Amniotic stem cell (primary cell): Measurements from ENCODE around the gene TOMM20.
"Not testable (repeated sequence)": the region's sequence is repeated elsewhere in the genome, so short reads cannot be mapped to it uniquely, and the experiment has no call there.

Source experiments
- DNase-seq: peaks from one replicate; lab custom pipeline; 2025; lab: John Stamatoyannopoulos, UW

The TOMM20 gene

DNA sequence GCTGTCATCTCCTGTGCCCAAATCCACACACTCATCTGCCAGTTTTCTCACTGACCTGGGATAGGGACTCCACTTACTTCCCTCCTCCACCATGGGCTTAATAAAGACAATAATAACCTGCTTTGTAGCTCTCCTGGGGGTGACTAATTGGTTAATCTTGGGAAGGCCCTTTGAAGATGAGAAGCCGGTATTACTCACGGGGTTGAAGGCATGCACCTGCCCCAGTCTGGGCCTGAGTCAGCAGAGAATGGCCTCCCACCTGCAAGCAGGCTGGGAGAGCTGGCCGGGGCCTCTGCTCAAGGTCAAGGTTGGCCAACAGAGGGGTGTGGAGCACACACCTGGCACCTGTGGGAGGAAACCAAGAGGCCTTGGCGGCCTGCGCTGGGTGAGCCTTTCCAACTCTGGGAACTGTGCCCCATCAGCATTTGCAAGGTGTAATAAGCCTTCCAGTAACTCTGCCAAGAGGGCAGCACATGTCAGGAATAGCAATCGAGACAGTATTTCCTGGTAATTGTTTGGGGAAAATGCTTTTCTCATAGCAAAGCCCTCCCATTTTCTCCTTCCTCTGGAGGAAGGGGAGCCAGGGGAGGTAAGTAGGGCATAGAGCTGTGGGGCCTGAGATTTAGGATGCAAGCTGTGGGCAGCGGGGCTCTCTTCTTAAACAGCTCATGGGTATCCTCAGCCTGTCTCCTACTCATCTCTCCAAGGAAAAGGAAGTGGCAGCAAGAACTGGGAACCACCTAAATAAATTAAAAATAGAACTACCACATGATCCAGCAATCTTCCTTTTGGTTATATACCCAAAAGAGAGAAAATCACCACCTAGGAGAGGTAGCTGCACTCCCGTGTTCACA lies 49.0 kb downstream of the TOMM20 start:
- DNase-seq = no peak

DNA sequence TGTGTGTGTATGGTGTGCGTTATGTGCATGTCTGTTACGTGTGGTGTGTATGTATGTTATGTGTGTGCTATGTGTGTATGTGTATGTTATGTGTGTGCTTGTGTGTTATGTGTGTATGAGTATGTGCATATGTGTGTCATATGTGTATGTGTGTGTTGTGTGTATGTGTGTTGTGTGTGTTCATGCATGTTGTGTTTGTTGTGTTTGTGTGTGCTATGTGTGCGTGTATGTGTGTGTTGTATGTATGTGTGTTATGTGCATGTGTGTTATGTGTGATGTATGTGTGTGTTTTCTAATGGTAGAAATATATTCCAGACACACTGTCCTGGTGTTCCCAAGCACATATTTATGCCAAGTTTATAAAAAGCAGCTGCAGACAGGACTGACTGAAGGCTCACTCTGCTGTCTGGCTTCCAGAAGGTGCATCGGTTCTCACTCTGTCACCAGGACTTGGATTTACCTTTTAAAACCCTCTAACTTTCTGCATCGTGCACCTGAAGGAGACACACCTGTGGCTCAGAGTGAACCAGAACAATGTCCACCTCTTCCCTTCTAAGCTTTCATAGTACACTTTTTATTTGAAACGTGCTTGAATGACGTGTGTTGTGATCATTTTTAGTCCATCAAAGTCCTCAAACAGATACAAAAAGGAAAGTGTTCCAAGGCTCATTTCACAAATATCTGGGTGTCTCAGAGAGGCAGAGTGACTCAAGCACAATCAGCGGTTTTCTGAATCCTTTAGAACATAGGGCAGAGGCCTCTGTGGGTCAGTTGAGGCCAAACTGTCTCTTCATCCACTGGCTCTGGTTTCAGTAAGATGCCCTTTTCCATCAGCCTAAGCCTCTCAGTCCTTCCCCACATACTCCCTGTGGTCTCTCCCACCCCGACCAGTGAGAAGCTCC lies 49.9 kb downstream of the TOMM20 start:
- DNase-seq = no peak

DNA sequence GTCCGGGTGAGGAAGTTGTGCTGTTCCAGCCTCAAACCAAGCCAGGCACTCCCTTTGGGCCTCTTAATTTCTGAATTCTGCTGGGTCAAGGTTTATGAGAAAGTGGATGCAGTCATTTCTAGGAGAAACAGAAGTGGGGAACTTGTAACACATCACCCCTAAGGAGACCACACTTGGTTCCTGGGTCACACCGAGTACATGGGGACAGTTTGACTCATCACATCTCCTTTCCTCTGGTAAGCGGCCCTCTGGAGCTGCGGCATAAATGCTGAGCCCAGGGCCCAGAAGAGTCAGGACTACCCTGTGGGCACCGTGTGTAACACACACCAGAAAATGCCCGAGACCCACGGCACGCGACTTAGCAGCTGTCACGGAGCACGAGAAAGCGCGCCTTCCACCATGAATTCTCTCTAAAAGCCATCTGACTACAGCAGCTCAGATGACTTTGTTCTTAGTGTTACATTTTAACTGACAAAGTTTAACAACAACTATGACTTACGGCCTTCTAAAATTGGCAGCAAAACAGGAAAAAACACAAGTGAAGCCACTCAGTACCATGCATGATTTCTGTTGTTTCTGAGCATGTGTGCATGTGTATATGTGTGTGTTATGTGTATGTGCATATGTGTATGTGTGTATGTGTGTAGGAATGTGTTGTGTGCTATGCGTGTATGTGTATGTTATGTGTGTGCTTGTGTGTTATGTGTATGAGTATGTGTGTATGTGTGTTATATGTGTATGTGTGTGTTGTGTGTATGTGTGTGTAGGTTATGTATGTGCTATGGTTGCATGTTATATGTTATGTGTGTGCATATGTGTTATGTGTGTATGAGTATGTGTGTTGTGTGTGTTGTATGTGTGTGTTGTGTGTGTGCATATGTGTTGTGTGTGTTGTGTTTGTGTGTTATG lies 50.8 kb downstream of the TOMM20 start:
- DNase-seq = no peak

DNA sequence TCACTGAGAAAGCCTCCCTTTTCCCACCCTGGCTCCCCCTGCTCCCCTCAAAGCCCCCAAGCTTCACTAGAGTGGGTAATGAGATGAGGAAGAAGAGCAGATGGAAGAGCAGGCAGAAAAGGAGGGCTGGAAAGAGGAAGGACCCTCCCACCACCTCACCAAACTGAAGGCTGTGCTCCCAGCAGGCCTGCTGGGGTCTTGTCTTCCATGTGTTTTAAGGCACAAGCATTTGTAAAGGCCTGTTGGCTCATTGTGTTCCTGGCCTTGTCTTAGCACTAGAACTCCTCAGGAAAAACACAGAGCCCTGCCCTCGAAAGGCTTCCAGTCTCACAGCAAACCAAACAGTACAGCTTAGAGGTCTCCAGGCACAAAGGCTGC lies 51.5 kb downstream of the TOMM20 start:
- DNase-seq = no peak

DNA sequence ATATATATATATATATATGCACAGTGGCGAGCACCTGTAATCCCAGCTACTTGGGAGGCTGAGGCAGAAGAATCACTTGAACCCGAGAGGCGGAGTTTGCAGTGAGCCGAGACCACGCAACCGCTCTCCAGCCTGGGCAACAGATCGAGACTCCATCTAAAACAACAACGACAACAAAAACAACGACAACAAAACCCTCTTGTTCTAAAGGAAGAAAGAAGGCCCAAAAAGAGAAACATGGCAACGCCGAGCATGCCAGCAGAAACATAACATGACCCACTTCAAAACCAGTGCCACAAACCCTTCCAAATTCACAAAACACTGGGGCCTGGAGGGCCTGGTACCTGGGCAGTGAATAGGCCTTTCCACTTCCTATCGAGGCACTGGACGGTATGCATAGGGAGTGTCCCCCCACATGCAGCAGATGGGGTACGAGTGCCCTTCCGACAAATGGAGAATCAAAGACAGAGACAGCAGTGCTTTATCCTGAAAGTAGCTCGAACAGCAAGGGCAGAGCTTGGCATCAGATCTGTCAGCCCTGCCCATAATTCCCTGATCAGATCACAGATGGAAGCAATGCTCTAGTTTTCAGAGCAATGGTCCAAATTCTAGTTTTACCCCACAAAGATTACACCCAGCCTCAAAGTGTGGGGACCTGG lies 52.0 kb downstream of the TOMM20 start:
- no peak for DNase-seq

DNA sequence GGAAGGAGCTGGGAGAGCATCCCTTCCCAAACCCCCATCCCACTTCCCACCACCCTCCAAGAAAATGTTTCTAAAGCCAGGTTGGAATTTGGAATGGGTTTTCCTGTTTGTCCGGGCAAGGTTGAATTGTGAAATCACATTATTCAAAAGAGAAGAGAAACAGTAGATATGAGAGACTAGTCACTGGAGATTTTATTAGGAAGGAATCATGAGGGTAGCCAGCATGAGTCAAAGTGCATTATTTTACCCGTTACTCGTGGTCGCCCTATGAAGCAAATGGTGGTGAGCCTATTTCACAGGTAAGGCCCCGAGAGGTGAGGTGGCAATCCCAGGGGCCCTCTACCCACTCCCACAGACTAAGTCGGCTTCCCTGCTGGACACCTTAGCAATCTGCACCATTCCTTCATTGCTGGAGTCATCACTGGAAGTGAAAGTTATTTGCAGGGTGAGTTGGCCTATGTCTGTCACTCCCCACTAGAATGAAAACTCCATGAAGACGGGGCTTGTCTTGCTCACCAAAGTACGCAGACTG lies 52.8 kb downstream of the TOMM20 start:
- no peak for DNase-seq

DNA sequence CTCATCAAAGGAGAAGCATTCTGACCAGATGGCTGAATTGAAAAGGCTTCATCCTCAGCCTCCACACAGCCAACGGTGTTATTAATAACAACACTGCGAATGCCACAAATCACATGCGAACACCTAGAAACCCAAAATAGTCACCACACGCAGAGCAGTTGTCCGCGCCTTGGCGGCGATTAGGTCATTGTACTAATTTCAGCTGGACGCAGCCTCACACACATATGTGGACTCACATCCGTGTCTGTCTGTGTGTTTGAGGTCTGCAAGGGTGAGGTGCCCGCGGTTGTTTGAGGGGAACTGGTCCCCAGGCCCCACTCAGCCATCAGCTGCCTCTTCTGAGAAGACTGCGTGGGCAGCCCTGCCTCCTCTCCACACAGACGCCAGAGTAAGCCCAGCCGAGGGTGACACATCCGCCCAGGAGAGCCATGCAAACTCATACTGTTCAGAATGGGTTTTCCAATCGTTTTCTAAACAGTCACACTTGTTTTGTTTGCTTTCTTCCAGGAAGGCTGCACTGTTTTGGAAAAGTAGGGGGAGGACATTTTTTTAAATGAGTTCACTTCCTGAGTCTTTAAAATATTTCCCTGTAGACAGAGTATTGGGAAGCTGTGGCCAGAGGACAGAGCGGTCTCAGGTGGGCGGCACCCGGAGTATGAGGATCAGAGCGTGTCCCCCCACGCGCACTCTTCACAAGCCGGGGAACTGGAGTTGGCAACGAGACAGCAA lies 53.4 kb downstream of the TOMM20 start:
- DNase-seq = peak; percentile 84

DNA sequence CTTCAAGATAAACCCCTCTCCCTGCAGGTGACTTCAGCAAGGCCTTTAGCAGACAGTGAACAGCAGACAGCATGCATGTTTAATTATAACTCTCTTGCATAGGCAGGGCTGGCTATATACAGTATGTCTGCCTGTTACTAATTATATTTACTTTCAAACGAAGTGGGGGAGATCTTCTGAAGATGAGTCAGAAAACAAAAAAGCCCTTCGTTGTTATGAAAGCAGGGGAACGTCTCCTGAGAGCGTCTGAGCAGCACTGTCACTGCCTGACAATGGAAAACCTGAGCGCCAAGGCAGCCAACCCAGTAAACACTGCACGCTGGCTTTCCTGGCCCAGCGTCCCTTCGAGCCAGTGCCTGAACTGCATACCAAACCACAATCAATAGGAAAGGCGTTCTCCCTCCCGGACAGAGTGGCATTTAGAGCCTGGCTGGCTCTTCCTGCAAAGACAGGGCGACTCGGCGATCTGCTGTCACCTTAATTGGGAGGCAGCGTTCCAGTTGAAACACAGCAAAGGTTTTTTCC lies 54.1 kb downstream of the TOMM20 start:
- DNase-seq = peak; percentile 43

DNA sequence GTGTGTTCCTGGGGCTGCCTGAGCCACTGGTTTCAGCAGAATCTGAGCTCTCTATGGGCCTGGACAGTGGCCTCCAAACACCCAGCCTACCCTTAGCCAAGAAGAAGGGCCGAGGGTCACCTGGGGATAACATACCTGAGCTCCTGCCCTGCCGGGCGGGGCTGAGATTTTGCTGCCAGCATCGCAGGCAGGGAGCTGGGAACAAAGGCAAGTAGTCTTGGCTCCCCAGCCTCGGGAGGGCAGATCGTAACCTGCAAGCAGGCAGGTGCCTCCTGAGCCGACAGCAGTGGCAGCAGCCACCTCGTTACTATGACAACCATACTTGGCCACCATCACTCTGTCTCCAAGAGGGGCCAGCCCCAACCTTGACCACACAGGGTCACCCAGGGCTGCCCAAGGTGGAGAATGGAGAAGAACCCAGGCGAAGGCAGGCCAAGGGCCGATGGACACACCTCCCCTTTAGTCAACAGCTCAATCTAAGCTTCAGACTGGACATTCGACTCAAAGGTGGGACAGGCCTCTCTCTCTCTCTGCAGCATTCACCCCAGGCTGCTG lies 54.6 kb downstream of the TOMM20 start:
- DNase-seq = no peak

DNA sequence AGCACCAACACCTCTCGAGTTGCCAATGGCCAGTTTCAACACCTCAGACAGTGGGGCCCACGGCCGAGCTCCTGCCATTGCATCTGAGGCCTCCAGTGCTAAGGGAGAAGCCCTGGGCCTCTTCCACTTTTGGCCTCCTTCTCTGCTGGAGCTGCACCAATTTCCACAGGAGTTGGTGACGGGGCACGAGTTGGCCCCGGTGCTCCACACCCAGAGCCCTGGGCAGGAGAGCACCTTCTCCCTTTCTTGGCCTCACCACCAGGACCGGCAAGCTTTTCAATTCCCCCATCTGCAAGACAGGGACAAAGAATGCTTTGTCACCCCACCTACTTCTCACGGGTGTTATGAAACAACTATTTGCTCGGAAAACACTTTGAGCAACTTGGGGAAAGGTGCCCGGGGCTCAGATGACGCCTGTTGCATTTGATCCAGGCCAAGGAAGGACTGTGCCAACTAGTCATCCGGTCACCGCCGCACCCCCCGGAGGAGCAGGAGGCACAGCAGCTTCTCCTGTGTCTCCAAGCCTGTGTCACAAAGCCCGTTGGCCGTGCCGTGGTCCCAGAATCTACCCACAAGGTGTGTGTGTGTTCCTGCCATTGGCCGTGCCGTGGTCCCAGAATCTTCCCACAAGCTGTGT lies 55.2 kb downstream of the TOMM20 start:
- DNase-seq = no peak

DNA sequence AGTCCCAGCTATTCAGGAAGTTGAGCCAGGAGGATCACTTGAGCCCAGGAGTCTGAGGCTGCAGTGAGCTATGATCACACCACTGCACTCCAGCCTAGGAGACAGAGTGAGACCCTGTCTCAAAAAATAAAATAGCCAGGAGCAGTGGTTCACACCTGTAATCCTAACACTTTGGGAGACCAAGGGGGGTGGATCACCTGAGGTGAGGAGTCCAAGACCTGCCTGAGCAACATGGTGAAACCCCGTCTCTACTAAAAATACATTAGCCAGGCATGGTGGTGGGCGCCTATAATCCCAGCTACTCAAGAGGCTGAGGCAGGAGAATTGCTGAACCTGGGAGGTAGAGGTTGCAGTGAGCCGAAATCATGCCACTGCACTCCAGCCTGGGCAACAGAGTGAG lies 56.1 kb downstream of the TOMM20 start:
- not testable (repeated sequence) for DNase-seq

DNA sequence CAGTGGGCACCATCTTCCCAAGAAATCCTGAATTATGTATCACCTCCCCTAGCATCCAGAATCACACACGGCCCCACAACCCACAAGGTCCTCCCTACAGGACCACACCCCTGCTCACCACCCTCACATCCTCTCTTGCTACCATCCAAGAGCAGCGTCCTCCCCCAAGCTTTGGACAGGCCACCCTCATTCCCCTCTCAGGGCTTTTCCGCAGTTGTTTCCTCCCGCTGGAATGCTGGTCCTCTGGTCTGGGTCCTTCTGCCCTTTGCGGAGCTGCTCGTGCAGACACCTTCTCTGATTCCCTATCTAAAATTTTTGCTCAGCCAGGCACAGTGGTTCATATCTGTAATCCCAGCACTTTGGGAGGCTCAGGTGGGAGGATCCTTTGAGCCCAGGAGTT lies 56.5 kb downstream of the TOMM20 start:
- DNase-seq = no peak

DNA sequence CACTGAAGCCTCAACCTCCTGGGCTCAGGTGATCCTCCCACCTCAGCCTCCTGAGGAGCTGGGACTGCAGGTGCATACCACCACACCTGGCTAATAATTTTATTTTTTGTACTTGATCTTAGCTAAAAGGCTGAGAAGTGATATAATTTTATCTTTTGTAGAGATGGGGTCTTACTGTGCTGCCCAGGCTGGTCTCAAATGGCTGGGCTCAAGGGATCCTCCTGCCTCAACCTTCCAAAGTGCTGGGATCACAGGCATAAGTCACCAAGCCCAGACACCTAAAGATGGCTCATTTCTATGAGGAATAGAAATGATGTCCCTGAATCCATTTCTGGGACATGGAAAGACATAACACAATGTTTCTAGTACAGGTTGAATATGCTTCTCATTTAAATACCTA lies 57.8 kb downstream of the TOMM20 start:
- no peak for DNase-seq

DNA sequence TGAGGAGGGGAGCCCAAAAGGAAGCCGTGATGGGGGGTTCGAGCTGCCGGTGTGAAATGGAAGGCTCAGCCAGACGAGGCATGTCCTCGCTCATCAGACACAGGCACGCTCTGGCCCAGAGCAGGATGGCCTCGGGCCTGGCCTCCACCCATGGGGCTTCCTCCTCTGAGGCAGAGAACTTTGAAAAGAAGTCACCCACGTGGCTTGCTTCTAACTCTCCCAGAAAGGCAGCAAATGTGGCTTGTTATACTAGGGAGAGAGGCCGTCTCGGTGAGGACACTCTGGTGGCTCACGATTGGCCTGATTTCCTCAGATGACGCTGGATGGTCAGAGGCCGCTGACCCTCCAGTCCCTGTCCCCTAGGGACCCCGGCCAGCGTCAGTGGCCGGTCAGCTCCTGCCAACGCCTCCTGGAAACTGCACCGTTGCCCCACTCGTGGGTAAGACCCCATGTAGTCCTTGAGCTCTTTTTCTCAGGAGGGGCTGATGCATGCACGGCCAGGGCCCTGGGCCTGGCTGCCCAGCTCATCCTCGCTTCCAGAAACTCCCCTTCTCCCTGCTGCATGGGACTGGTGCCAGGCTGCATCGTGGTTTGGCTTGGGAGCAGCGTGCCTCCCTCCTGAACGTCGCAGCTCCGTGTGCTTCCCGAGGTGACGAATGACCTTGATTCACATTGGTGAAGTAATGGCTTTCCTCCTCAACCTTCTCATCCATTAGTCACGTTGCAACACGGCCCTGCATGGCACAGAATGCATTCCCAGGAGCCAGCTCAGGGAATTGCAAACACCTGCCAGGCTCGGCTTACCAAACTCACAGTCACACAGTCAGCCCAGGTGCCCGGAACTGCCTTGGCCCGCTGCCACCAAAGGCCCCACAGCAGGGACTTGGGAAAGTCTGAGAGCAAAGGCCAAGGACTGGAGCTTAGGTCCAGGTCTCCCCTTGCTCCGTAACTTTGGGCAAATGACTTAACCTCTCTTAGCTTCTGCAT lies 58.8 kb downstream of the TOMM20 start:
- DNase-seq = no peak

DNA sequence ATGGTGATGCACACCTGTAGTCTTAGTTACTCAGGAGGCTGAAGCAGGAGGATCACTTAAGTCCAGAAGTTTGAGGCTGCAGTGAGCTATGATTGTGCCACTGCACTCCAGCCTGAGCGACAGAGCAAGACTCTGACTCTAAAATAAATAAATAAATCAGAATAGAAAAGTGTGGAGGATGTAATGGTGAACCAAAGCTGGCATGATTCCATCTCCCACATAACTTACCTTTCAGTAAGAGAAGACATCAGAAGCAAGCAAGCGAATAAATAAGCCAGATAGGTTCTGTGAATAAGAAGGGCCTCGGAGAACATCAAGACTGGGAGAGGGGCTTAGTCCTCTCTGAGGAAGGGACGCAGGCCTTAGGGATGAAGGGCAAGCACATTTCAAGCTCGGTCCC lies 59.5 kb downstream of the TOMM20 start:
- no peak for DNase-seq

DNA sequence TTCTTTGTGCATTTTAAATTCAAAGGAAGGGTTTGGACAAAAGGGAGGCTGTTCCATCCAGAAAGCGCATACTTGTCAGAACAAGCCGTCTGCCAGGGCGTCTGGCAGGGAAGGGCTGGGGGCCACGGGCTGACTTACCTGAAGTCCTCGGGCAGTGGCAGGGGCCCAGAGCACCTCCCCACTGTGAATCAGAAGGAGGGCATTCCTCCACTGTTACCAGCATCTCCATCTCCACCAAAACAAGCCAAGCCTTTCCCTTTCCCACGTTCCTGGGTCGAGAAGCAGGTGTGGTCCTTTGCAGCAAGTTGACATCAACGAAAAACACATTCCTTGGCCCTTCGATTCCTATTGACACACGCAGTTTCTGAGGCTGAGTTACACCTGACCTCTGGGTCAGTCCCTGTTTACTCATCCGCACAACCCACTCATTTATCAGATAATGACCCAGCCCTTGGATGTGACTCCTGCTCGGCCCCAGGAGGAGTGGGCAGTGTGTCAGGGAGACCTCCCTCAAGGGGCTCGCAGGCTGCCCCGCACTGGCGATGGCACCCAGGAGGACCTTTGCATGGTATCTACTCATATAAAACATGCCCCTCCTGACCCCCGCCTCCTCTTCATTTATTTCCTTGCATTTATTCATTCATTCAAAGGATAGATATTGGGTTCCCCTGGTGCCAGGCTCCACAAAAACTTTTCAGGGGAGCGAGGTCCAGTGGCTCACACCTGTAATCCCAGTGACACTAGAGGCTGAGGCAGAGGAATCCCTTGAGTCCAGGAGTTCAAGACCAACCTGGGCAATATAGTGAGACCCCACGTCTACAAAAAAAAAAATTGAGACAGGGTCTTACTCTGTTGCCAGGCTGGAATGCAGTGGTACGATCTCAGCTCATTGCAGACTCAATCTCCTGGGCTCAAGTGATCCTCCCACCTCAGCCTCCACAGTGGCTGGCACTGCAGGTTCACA lies 60.2 kb downstream of the TOMM20 start:
- DNase-seq = no peak
